Duodenal mucosa (tissue), 2 donors: Measurements from ENCODE around the gene BCL10.

ENCODE experiments used
- H3K27ac ChIP-seq: one replicate; pipeline ENCODE4 v1.7.0; 2013; ENCODE audit warnings: low read depth, low read length
- H3K27me3 ChIP-seq, 2 donors: one replicate each; pipeline ENCODE4 v1.7.0; 2013; ENCODE audit warnings: low read length in 2 of 2, control low read depth in 1 of 2; ENCODE audit not compliant: insufficient read depth in 2 of 2, control insufficient read depth in 1 of 2
- H3K36me3 ChIP-seq, 2 donors: one replicate each; pipeline ENCODE4 v1.7.0; 2013; ENCODE audit warnings: low read length in 2 of 2, control low read depth in 1 of 2; ENCODE audit not compliant: insufficient read depth in 2 of 2, control insufficient read depth in 1 of 2
- H3K4me1 ChIP-seq, 2 donors: one replicate each; pipeline ENCODE4 v1.7.0; 2013; ENCODE audit warnings: low read length in 2 of 2, control low read depth in 1 of 2; ENCODE audit not compliant: insufficient read depth in 2 of 2, control insufficient read depth in 1 of 2
- H3K4me3 ChIP-seq, 2 donors: one replicate each; pipeline ENCODE4 v1.7.0; 2013; ENCODE audit warnings: low read length in 2 of 2, low read depth in 1 of 2
- H3K9ac ChIP-seq, 2 donors: one replicate each; pipeline ENCODE4 v1.7.0; 2013; ENCODE audit warnings: low read length in 2 of 2, low read depth in 1 of 2
- H3K9me3 ChIP-seq, 2 donors: one replicate each; pipeline ENCODE4 v1.7.0; 2013; ENCODE audit warnings: low read length in 2 of 2, control low read depth in 1 of 2; ENCODE audit not compliant: control insufficient read depth in 1 of 2

Gene BCL10

DNA sequence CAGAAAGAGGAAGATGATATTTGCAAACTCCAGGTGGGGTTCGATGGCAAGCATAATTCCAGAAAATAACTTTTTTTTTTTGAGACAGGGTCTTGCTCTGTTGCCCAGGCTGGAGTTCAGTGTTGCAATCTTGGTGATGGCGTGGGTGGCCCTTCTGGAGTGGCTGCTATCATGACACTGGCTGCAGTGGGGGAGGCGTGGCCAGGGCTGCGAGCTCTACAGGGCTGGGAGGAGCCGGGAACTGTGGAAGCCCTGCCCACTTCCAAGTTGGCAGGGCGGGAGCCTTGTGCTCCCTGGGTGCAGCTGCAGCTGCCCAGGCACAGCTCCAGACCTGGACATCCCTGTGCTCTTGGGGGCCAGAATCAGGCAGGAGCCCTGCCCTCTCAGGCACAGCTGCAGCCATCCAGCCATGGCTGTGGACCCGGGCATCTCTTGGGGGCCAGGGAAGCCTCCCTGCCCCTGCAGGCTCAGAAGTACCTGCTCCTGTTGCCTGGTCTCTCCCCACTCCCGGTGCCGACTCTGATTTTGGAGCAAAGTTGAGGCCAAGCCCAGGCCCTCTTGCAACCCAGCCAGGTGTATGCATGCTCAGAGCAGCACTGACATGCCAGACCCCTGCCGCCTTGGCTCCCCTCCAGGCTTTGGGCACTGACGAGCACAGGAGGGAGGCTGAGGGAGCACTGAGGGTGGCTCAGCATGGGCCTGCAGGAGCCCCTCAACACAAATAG lies 7.2 kb upstream of the BCL10 start:
- H3K36me3 ChIP-seq: no peaks in the 10 kb centered on the region
- peaks cover 6 to 11% of the 10 kb centered on the region in 2 donors for H3K4me1 ChIP-seq
- no peak overlapping the region for H3K27ac ChIP-seq
- no peaks in the 10 kb centered on the region for H3K9me3 ChIP-seq
- H3K9ac ChIP-seq: no peak overlapping the region
- H3K4me3 ChIP-seq: no peak overlapping the region
- H3K27me3 ChIP-seq: no peaks in the 10 kb centered on the region

GRCh38 chr1:85282424-85282823 lies 6.0 kb upstream of the BCL10 start:
- Histone ChIP-seq H3K9me3 (no peaks in the 10 kb centered on the region), H3K36me3 (no peaks in the 10 kb centered on the region)

GRCh38 chr1:85280636-85281035 lies 4.2 kb upstream of the BCL10 start:
- Histone ChIP-seq H3K9ac (no peak overlapping the region), H3K36me3 (no peaks in the 10 kb centered on the region), H3K9me3 (no peaks in the 10 kb centered on the region), H3K4me3 (no peak overlapping the region), H3K4me1 (peaks cover 6 to 15% of the 10 kb centered on the region in 2 donors), H3K27ac (no peak overlapping the region), H3K27me3 (no peaks in the 10 kb centered on the region)

More at GRCh38 chr1:85282424-85282823, 6.0 kb upstream of the BCL10 start:
- H3K4me1 ChIP-seq: peaks cover 6 to 11% of the 10 kb centered on the region in 2 donors
- no peak overlapping the region for H3K4me3 ChIP-seq
- no peak overlapping the region for H3K27ac ChIP-seq
- H3K9ac ChIP-seq: no peak overlapping the region
- no peaks in the 10 kb centered on the region for H3K27me3 ChIP-seq

GRCh38 chr1:85279458-85280080 lies 3.1 kb upstream of the BCL10 start:
- Histone ChIP-seq H3K4me3 (peak overlapping the region in 1 of 2 donors; percentile 24), H3K4me1 (peaks cover 12 to 25% of the 10 kb centered on the region in 2 donors), H3K9ac (peak overlapping the region; percentile 9 to 26), H3K9me3 (no peaks in the 10 kb centered on the region), H3K36me3 (no peaks in the 10 kb centered on the region), H3K27me3 (no peaks in the 10 kb centered on the region), H3K27ac (no peak overlapping the region)

DNA sequence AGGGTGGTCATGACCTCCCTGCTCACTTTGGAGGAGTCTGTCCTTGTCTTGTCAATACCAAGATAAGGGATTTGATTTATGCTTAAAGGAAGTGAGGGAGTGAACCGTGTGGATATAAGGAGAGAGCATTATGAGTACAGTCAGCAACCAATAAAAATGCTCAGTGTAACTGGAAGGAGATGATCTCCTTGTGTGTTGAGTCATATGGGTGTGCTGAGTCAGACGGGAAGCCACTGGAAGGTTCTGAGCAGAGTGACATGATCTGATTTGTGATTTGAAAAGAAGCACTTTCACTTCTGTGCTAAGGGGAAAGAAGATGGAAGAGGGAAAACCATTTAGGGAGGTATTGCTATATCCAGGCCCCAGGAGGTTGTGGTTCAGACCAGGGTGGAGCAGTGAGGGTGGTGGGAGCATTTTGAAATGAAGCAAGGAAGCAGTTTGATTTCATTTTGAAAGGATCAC lies 2.5 kb upstream of the BCL10 start:
- no peaks in the 10 kb centered on the region for H3K36me3 ChIP-seq
- no peak overlapping the region for H3K27ac ChIP-seq
- no peaks in the 10 kb centered on the region for H3K27me3 ChIP-seq
- H3K4me3 ChIP-seq: peak overlapping the region in 1 of 2 donors; percentile 24
- peak overlapping the region; percentile 9 to 26 for H3K9ac ChIP-seq
- peaks cover 19 to 29% of the 10 kb centered on the region in 2 donors for H3K4me1 ChIP-seq
- no peaks in the 10 kb centered on the region for H3K9me3 ChIP-seq

DNA sequence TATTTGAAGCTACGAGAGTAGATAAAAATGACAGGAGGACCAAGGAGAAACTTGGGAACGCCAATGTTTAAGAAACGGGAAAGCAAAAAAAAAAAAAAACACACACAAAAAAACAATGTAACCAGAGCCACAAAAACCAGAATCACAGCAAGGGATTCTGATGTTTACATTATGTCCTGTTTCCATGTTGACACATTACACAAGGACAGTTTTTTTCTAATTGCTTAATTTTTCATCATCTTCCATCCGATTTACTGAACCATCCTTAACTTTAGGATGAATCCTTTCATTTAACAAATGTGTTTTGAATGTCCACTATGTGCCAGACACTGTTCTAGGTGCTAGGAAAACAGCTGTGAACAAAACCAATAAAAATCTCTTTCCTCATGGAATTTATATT lies 1.4 kb upstream of the BCL10 start:
- H3K4me3 ChIP-seq: no peak overlapping the region
- H3K36me3 ChIP-seq: no peaks in the 10 kb centered on the region
- H3K27ac ChIP-seq: no peak overlapping the region
- no peaks in the 10 kb centered on the region for H3K9me3 ChIP-seq
- no peak overlapping the region for H3K9ac ChIP-seq
- H3K27me3 ChIP-seq: no peaks in the 10 kb centered on the region
- peaks cover 28 to 38% of the 10 kb centered on the region in 2 donors for H3K4me1 ChIP-seq

DNA sequence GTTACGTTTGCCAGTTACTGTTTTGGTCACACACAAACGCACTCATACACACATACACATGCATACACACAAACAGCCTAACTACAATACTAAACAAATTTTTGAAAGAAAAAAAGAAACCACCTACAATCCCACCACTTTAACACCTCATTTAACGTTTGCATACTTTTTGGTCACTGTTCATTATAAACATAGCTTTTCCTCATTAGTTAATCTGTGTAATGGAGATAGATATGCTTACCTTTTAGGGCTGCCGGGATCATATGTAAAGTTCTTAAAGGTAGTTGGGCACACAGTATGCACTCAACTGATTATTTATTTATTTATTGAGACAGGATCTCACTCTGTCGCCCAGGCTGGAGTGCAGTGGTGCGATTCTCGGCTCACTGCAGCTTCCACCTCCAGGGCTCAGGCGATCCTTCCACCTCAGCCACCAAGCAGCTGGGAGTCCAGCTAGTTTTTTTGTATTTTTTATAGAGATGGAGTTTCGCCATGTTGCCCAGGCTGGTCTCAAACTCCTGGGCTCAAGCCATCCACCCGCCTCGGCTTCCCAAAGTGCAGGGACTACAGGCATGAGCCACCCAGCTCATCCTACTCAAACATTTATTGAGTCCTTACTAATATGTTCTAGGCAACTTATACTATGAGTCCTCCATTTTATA lies 677 bp upstream of the BCL10 start:
- H3K27ac ChIP-seq: peak overlapping the region; percentile 80
- H3K9ac ChIP-seq: peak overlapping the region; percentile 67 to 73
- no peaks in the 10 kb centered on the region for H3K9me3 ChIP-seq
- no peaks in the 10 kb centered on the region for H3K27me3 ChIP-seq
- no peaks in the 10 kb centered on the region for H3K36me3 ChIP-seq
- peak overlapping the region; percentile 63 to 70 for H3K4me3 ChIP-seq
- peaks cover 28 to 38% of the 10 kb centered on the region in 2 donors for H3K4me1 ChIP-seq

DNA sequence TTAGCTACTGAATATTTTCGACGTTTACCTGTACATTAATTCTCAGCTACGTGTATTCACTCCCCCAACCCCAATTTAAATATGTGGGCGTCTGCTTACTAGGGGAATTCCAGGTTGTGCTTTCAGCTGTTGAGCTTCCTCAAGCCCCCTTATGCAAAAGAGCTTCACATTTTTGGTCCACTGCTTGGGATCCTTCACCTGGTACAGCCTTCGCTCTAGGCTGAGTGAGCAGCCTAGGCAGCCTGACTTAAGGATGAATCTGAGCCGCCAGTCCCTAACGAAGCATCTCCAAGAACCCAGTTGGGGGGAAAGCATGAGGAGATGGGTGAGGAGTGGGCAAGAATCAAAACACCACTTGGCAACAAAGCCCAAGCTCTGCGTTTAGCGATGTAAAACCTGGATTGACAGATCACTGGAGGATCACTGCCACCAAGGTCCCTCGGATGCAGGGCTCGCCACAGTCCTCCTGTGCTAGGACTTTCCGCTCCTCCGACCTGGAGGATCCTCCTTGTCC lies 674 bp downstream of the BCL10 start:
- Histone ChIP-seq H3K36me3 (peaks cover 2 to 9% of the 10 kb centered on the region in 2 donors), H3K4me3 (peak overlapping the region; percentile 99 to 100), H3K9me3 (no peaks in the 10 kb centered on the region), H3K4me1 (peaks cover 28 to 44% of the 10 kb centered on the region in 2 donors), H3K27ac (peak overlapping the region; percentile 99), H3K27me3 (no peaks in the 10 kb centered on the region), H3K9ac (peak overlapping the region; percentile 99 to 100)

DNA sequence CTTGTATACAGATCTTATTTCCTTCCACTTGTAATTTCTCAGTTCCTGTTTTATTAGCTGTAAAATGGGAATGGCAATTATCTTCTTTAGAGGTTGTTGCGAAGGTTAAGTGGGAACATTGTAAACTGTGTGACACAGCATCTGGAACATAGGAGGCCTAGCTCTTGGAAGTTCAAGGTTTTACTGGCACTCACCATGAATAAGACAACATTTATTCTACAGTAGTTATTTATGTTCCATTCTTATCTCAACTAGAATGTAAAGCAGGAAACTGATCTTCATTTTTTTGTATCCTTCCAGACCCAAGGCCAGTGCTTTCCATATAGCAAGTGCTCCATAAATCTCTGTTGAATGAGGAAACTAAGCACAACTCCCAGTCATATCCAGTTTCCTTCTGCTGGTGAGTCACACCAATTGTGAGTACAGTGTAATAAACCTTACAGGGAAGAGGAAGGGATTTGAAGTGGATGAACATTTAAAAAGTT lies 1.4 kb downstream of the BCL10 start:
- H3K9ac ChIP-seq: peak overlapping the region; percentile 99 to 100
- peak overlapping the region; percentile 99 for H3K27ac ChIP-seq
- H3K4me1 ChIP-seq: peaks cover 32 to 44% of the 10 kb centered on the region in 2 donors
- no peaks in the 10 kb centered on the region for H3K9me3 ChIP-seq
- H3K4me3 ChIP-seq: peak overlapping the region; percentile 99 to 100
- no peaks in the 10 kb centered on the region for H3K27me3 ChIP-seq
- H3K36me3 ChIP-seq: peaks cover 3 to 17% of the 10 kb centered on the region in 2 donors
